Panc1 (cell line): ENCODE data around the gene FXYD7. TPM values are rescaled to one million over a fixed set of nuclear protein-coding genes. Genes with fewer than 3 reads are reported as not detected.

Experiments
- ATAC-seq: fragments of 200-7000 bp; cut with Tn5 transposase; 2 replicates; pipeline ENCODE4 v1.9.1; 2020; ENCODE audit warnings: mild to moderate bottlenecking, moderate library complexity
- BruUV-seq: library from RNA; stranded (reverse); fragments of 400-500 nt; replicated peaks from 2 replicates; lab custom pipeline; 2021; lab: Mats Ljungman, UMichigan
- CTCF ChIA-PET: fragments of 300-600 bp; sonication (Branson Sonifier 250); formaldehyde crosslinking; loops from one replicate; lab custom pipeline; 2022; ENCODE audit warnings: antibody characterized with exemption; lab: Charles Lee
- POLR2A ChIA-PET: fragments of 300-600 bp; sonication (Branson Sonifier 250); formaldehyde crosslinking; loops from one replicate; lab custom pipeline; 2022; ENCODE audit warnings: antibody characterized with exemption; lab: Charles Lee
- DNase-seq: peaks from one replicate; pipeline ENCODE4 v3.0.0-alpha.2; 2010; ENCODE audit warnings: low read depth, low spot score
- H3K27ac ChIP-seq: 2 replicates; pipeline ENCODE4 v1.5.1; 2011; ENCODE audit warnings: mild to moderate bottlenecking, low read length, inconsistent platforms
- H3K27me3 ChIP-seq: fragments of 200-500 bp; sonication (Bioruptor generic); 2 replicates; pipeline ENCODE4 v1.6.0; 2014; ENCODE audit warnings: low read length, inconsistent platforms; ENCODE audit not compliant: control insufficient read depth, insufficient read depth
- H3K36me3 ChIP-seq: fragments of 200-500 bp; sonication (Bioruptor generic); 2 replicates; pipeline ENCODE4 v1.5.1; 2014; ENCODE audit warnings: inconsistent platforms, mild to moderate bottlenecking, low read length, moderate library complexity; ENCODE audit not compliant: control insufficient read depth, insufficient read depth
- H3K4me1 ChIP-seq: 2 replicates; pipeline ENCODE4 v1.5.1; 2011; ENCODE audit warnings: inconsistent platforms, mild to moderate bottlenecking, low read length, moderate library complexity; ENCODE audit not compliant: control insufficient read depth, insufficient read depth
- H3K4me3 ChIP-seq, 2 experiments: 2 replicates each; pipeline ENCODE4 v1.5.1; 2011 to 2012; ENCODE audit warnings: low read depth in 2 of 2, low read length in 2 of 2, mild to moderate bottlenecking in 2 of 2, inconsistent platforms in 1 of 2, moderate library complexity in 1 of 2
- H3K9me3 ChIP-seq: fragments of 200-500 bp; sonication (Bioruptor generic); 2 replicates; pipeline ENCODE4 v1.5.1; 2014; ENCODE audit warnings: low read depth, mild to moderate bottlenecking, inconsistent platforms, low read length, moderate library complexity; ENCODE audit not compliant: control insufficient read depth, insufficient read depth
- CTCF ChIP-seq: fragments of 450-650 bp; IDR thresholded peaks from 2 replicates; pipeline ENCODE4 v1.5.1; 2017; ENCODE audit warnings: mild to moderate bottlenecking
- POLR2AphosphoS5 ChIP-seq: IDR thresholded peaks from 2 replicates; pipeline ENCODE4 v1.6.1; 2012; ENCODE audit warnings: mild to moderate bottlenecking, low read depth, low read length, moderate library complexity
- SIN3A ChIP-seq: IDR thresholded peaks from 2 replicates; pipeline ENCODE4 v1.6.1; 2012; ENCODE audit warnings: low read depth, mild to moderate bottlenecking, low read length, moderate library complexity, borderline replicate concordance; ENCODE audit not compliant: insufficient read depth
- TCF7L2 ChIP-seq: IDR thresholded peaks from 2 replicates; pipeline ENCODE4 v1.6.1; 2011; ENCODE audit warnings: mild to moderate bottlenecking, low read depth, low read length, inconsistent platforms
- in situ Hi-C: cut with HindIII; loops from 2 replicates; pipeline ENCODE4 v1.10.0; 2016; ENCODE audit warnings: low sequenced_read_pairs, low pct_unique_long_range_greater_than_20kb
- intact Hi-C: fragments of 100-400 bp; cut with micrococcal nuclease; formaldehyde crosslinking; loops from one replicate; pipeline ENCODE4 v1.10.0; 2022; ENCODE audit not compliant: unreplicated experiment
- total RNA-seq: library from RNA; stranded (reverse); gene quantifications from one replicate; pipeline ENCODE4 v1.2.1, GENCODE V29; 2021; ENCODE audit not compliant: unreplicated experiment
- TF ChIP-seq, protein P1 (sequence below), 2 experiments: IDR thresholded peaks; 2 replicates each; pipeline ENCODE4 v1.6.1; 2011 to 2012; ENCODE audit warnings: low read depth in 2 of 2, control low read depth in 1 of 2, low read length in 1 of 2, mild to moderate bottlenecking in 1 of 2, moderate library complexity in 1 of 2; ENCODE audit not compliant: insufficient read depth in 1 of 2

The FXYD7 gene
- total RNA-seq, 1 experiment from 2014 or later = not detected

- peak; percentile 48 for ATAC-seq
- no TSS peak for BruUV-seq
Measured at GRCh38 chr19:35099155-35099896, 43.7 kb upstream of the FXYD7 start.

DNA sequence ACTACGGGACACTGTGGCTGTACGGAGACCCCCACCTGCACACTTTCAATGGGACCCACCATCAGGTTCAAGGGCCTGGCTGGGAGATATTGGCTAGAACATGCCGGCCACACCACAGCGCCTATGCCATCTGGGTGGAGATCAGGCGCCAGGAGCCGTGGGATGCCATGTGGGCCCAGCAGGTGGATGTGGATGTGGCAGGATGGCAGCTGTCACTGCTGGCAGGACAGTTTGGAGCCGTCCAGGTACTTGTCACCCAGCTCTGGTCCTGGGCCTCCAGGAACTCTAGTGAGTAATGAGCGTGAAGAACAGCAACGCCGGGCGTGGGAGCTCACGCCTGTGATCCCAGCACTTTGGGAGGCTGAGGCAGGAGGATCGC, 43.2 kb upstream of the FXYD7 start:
- no peaks in the 10 kb centered on the region for H3K36me3 ChIP-seq
- no peaks in the 10 kb centered on the region for H3K27me3 ChIP-seq
- H3K4me3 ChIP-seq = no peak overlapping the region
- TF ChIP-seq SIN3A = no peak
- TF ChIP-seq TCF7L2 = no peak
- no peak for TF ChIP-seq POLR2AphosphoS5
- no peak for TF ChIP-seq CTCF
- TF ChIP-seq, protein P1, sequence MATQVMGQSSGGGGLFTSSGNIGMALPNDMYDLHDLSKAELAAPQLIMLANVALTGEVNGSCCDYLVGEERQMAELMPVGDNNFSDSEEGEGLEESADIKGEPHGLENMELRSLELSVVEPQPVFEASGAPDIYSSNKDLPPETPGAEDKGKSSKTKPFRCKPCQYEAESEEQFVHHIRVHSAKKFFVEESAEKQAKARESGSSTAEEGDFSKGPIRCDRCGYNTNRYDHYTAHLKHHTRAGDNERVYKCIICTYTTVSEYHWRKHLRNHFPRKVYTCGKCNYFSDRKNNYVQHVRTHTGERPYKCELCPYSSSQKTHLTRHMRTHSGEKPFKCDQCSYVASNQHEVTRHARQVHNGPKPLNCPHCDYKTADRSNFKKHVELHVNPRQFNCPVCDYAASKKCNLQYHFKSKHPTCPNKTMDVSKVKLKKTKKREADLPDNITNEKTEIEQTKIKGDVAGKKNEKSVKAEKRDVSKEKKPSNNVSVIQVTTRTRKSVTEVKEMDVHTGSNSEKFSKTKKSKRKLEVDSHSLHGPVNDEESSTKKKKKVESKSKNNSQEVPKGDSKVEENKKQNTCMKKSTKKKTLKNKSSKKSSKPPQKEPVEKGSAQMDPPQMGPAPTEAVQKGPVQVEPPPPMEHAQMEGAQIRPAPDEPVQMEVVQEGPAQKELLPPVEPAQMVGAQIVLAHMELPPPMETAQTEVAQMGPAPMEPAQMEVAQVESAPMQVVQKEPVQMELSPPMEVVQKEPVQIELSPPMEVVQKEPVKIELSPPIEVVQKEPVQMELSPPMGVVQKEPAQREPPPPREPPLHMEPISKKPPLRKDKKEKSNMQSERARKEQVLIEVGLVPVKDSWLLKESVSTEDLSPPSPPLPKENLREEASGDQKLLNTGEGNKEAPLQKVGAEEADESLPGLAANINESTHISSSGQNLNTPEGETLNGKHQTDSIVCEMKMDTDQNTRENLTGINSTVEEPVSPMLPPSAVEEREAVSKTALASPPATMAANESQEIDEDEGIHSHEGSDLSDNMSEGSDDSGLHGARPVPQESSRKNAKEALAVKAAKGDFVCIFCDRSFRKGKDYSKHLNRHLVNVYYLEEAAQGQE (IDR thresholded peaks at IDR 0.05; ENCODE audit: insufficient read depth in 1 of 2, low read depth in 2 of 2, low read length in 1 of 2) = no peak
- POLR2A ChIA-PET = no interaction called here
- no peaks in the 10 kb centered on the region for H3K4me1 ChIP-seq
- intact Hi-C loops = loop anchor here (10.0 kb wide), 1 partner anchor 55 kb away; the partner anchor contains the start of gene HPN
- DNase-seq (no peak), ATAC-seq (no peak)
- no peaks in the 10 kb centered on the region for H3K9me3 ChIP-seq
- BruUV-seq = no TSS peak
- CTCF ChIA-PET = no interaction called here
- in situ Hi-C loops = no loop called here
- no peak overlapping the region for H3K27ac ChIP-seq

More at GRCh38 chr19:35099155-35099896, 43.7 kb upstream of the FXYD7 start:
- H3K9me3 ChIP-seq = no peaks in the 10 kb centered on the region
- DNase-seq = no peak
- in situ Hi-C loops = no loop called here
- no peak for TF ChIP-seq POLR2AphosphoS5
- TF ChIP-seq, protein P1 (IDR thresholded peaks at IDR 0.05; ENCODE audit: insufficient read depth in 1 of 2, low read depth in 2 of 2, low read length in 1 of 2) = no peak
- no peak for TF ChIP-seq SIN3A
- TF ChIP-seq CTCF = no peak
- TF ChIP-seq TCF7L2 = no peak
- no peaks in the 10 kb centered on the region for H3K36me3 ChIP-seq
- H3K4me1 ChIP-seq = no peaks in the 10 kb centered on the region
- H3K27ac ChIP-seq = no peak overlapping the region
- H3K4me3 ChIP-seq = no peak overlapping the region
- ChIA-PET POLR2A (no interaction called here), CTCF (interaction anchor here (0.6 kb wide), 1 partner anchor 126 kb away, joined by 7 read pairs; no protein-coding TSS in a partner anchor)
- no peaks in the 10 kb centered on the region for H3K27me3 ChIP-seq
- intact Hi-C loops = loop anchor here (10.0 kb wide), 1 partner anchor 55 kb away; the partner anchor contains the start of gene HPN
